Loucy (cell line): ENCODE data around the gene PPP1CA.

ENCODE experiments used
- CTCF ChIP-seq: fragments of 200-600 bp; sonication (generic); conservative IDR thresholded peaks from 2 replicates; pipeline ENCODE4 v1.5.1; 2014; ENCODE audit warnings: mild to moderate bottlenecking, antibody characterized with exemption, low read length
- EZH2phosphoT487 ChIP-seq: fragments of 200-600 bp; IDR thresholded peaks from 2 replicates; pipeline ENCODE4 v1.6.1; 2018; ENCODE audit warnings: antibody characterized with exemption, mild to moderate bottlenecking, moderate library complexity, borderline replicate concordance

- TF ChIP-seq EZH2phosphoT487 (no peak), CTCF (no peak)
Observed at GRCh38 chr11:67408437-67409200, 7.0 kb upstream of the PPP1CA start.
